Glomerular visceral epithelial cell (primary cell): Measurements from ENCODE around the gene SMPDL3B.
"Not testable (repeated sequence)": the region's sequence is repeated elsewhere in the genome, so short reads cannot be mapped to it uniquely, and the experiment has no call there.

Experiments
- DNase-seq: peaks from one replicate; pipeline ENCODE4 v3.0.0-alpha.2; 2016; ENCODE audit errors: extremely low spot score

Gene SMPDL3B

GRCh38 chr1:27970401-27970800 is 35.6 kb downstream of the SMPDL3B start:
- DNase-seq: peak; percentile 46

- DNase-seq: no peak
Observed at GRCh38 chr1:27971674-27972073, 36.9 kb downstream of the SMPDL3B start.

GRCh38 chr1:27972141-27972540 is 37.3 kb downstream of the SMPDL3B start:
- no peak for DNase-seq

GRCh38 chr1:27973771-27974416 is 39.1 kb downstream of the SMPDL3B start:
- no peak for DNase-seq

GRCh38 chr1:27974417-27974781 is 39.6 kb downstream of the SMPDL3B start:
- no peak for DNase-seq

GRCh38 chr1:27979151-27979858 is 44.5 kb downstream of the SMPDL3B start:
- DNase-seq: peak; percentile 53

GRCh38 chr1:27979859-27980201 is 45.0 kb downstream of the SMPDL3B start:
- DNase-seq: no peak

- DNase-seq: no peak
Observed at GRCh38 chr1:27980216-27980845, 45.5 kb downstream of the SMPDL3B start.

- no peak for DNase-seq
Observed at GRCh38 chr1:27981145-27981544, 46.3 kb downstream of the SMPDL3B start.

GRCh38 chr1:27990920-27991537 is 56.2 kb downstream of the SMPDL3B start:
- DNase-seq: no peak

GRCh38 chr1:27992276-27992675 is 57.5 kb downstream of the SMPDL3B start:
- DNase-seq: no peak

- DNase-seq: no peak
Observed at GRCh38 chr1:27993241-27993640, 58.4 kb downstream of the SMPDL3B start.

GRCh38 chr1:27994060-27994459 is 59.3 kb downstream of the SMPDL3B start:
- DNase-seq: no peak

- DNase-seq: not testable (repeated sequence)
Observed at GRCh38 chr1:27994526-27994925, 59.7 kb downstream of the SMPDL3B start.

- no peak for DNase-seq
Observed at GRCh38 chr1:27999055-27999454, 64.3 kb downstream of the SMPDL3B start.

GRCh38 chr1:28002600-28002999 is 67.8 kb downstream of the SMPDL3B start:
- no peak for DNase-seq

- DNase-seq: not testable (repeated sequence)
Observed at GRCh38 chr1:28003117-28003516, 68.3 kb downstream of the SMPDL3B start.
